Measurements from ENCODE around the gene LRTM2.

- no peak for TF ChIP-seq FOXK2 (IDR thresholded peaks at IDR 0.05)
- no peak for TF ChIP-seq BHLHE40 (IDR thresholded peaks at IDR 0.05; ENCODE audit: borderline replicate concordance)
Observed at GRCh38 chr12:1825382-1826102, 5.2 kb downstream of the LRTM2 start.
